Fibroblast of pulmonary artery (primary cell): ENCODE results near the gene P2RX7.
"Not testable (repeated sequence)": the region's sequence is repeated elsewhere in the genome, so short reads cannot be mapped to it uniquely, and the experiment has no call there.

Experiments used
- DNase-seq: peaks from one replicate; pipeline ENCODE4 v3.0.0-alpha.2; 2010; ENCODE audit warnings: low read depth
- H3K4me3 ChIP-seq: replicated peaks from 2 replicates; pipeline ENCODE4 v1.5.1; 2011; ENCODE audit warnings: low read depth, mild to moderate bottlenecking, control low read depth, low read length, moderate library complexity
- TF ChIP-seq, protein P1 (sequence below): IDR thresholded peaks from 2 replicates; pipeline ENCODE4 v1.5.1; 2011; ENCODE audit warnings: mild to moderate bottlenecking, control low read depth, low read length, inconsistent platforms; ENCODE audit errors: missing control alignments

Gene P2RX7

GRCh38 chr12:121162384-121162783, 29.7 kb downstream of the P2RX7 start:
- no peak for DNase-seq
- TF ChIP-seq, protein P1, sequence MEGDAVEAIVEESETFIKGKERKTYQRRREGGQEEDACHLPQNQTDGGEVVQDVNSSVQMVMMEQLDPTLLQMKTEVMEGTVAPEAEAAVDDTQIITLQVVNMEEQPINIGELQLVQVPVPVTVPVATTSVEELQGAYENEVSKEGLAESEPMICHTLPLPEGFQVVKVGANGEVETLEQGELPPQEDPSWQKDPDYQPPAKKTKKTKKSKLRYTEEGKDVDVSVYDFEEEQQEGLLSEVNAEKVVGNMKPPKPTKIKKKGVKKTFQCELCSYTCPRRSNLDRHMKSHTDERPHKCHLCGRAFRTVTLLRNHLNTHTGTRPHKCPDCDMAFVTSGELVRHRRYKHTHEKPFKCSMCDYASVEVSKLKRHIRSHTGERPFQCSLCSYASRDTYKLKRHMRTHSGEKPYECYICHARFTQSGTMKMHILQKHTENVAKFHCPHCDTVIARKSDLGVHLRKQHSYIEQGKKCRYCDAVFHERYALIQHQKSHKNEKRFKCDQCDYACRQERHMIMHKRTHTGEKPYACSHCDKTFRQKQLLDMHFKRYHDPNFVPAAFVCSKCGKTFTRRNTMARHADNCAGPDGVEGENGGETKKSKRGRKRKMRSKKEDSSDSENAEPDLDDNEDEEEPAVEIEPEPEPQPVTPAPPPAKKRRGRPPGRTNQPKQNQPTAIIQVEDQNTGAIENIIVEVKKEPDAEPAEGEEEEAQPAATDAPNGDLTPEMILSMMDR: no peak
- H3K4me3 ChIP-seq: no peak overlapping the region

DNA sequence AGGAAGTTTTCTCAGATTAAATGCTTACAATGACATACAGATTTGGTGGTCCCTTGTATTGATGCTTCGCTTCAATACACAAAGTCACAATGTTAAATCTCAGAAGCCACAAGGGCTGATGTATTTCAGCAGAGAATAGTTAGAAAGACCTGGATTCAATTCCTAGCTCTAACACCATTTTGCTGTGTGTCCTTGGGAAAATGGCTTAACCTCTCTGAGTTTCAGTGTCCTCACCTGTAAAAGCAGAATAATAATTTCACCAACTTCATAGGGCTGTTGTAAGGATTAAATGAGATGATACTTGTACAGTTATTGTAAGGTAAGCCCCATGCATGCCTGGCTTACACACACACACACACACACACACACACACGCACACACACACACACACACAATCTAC, 30.3 kb downstream of the P2RX7 start:
- no peak overlapping the region for H3K4me3 ChIP-seq
- DNase-seq: no peak
- TF ChIP-seq, protein P1: no peak

- H3K4me3 ChIP-seq, DNase-seq: not testable (repeated sequence)
These were observed 32.2 kb downstream of the P2RX7 start for GRCh38 chr12:121164839-121165238.

GRCh38 chr12:121165316-121165715, 32.6 kb downstream of the P2RX7 start:
- TF ChIP-seq, protein P1: no peak
- peak; percentile 57 for DNase-seq
- no peak overlapping the region for H3K4me3 ChIP-seq

GRCh38 chr12:121166356-121166755, 33.7 kb downstream of the P2RX7 start:
- TF ChIP-seq, protein P1: no peak
- no peak for DNase-seq

GRCh38 chr12:121167232-121167820, 34.6 kb downstream of the P2RX7 start:
- TF ChIP-seq, protein P1: no peak
- peak; percentile 43 for DNase-seq
- no peak overlapping the region for H3K4me3 ChIP-seq

More at GRCh38 chr12:121166356-121166755, 33.7 kb downstream of the P2RX7 start:
- no peak overlapping the region for H3K4me3 ChIP-seq

GRCh38 chr12:121167951-121168350, 35.3 kb downstream of the P2RX7 start:
- no peak for DNase-seq
- no peak overlapping the region for H3K4me3 ChIP-seq
- TF ChIP-seq, protein P1: no peak

DNA sequence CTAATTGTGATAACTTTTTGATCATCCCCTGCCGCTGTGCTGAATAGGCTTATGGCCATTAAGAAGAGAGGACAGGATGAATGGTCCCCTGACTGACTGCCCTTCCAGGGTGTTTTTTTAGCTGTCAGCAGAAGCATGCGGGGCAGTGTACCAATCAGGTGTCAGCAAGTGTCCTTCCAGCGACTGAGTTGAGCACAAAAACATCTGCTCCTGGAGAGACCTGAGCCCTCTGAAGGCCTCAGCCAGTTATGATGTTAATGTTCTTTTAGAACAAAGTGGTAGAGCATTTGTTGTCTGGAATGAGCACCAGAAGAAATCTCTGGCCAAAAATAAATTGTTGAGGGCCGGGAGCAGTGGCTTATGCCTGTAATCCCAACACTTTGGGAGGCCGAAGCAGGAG, 37.5 kb downstream of the P2RX7 start:
- TF ChIP-seq, protein P1: no peak
- no peak for DNase-seq
- no peak overlapping the region for H3K4me3 ChIP-seq
